HG03378 (cell line): ENCODE data around the gene DIPK1B.
A peak's percentile ranks its signal among the peaks of the same experiment; 100 is the strongest.

Source experiments
- ATAC-seq: cut with Tn5 transposase; IDR thresholded peaks from one replicate; pipeline ENCODE4 v1.9.1; 2021; ENCODE audit warnings: mild to moderate bottlenecking, moderate library complexity; ENCODE audit not compliant: unreplicated experiment

DIPK1B gene

DNA sequence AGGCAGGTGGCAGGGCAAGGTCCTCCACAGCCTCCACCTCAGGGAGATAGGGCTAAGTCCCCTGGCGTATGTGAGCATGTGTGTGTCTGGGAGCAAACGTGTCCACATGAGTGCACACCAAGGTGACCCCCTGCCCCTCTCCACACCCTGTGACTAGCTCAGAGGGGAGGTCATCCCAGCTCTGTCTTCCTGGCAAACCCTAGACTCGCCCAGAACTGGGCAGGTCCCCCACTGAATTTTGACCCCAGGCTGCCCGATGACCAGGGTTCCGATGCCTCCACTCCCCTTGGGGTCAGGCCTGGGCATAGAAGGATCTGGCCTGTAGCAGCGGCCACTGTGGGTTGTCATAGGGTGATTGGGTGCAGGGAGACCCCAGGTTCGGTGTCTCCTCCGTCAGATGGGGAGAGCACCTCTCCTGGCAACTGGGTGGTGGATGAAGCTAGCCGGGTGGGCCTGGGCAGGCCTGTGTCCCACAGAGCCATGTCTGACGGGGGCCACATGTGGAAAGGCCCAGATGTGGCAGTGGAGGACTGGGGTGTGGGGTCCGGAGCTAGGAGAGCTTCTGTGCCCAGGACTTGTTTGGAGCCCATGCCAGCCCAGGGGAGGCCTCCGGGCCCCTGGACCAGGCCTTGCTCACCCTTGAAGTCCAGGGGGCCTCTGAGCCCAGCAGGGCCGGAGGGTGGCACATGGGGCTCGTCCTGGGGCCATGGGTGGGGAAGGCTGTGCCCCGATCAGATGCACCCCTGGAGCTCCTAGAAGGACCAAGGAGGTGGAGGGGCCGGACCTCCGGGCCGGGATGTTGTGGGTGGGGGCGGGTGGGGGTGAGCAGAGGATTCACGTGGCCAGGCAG, 6.2 kb downstream of the DIPK1B start:
- ATAC-seq = no peak

DNA sequence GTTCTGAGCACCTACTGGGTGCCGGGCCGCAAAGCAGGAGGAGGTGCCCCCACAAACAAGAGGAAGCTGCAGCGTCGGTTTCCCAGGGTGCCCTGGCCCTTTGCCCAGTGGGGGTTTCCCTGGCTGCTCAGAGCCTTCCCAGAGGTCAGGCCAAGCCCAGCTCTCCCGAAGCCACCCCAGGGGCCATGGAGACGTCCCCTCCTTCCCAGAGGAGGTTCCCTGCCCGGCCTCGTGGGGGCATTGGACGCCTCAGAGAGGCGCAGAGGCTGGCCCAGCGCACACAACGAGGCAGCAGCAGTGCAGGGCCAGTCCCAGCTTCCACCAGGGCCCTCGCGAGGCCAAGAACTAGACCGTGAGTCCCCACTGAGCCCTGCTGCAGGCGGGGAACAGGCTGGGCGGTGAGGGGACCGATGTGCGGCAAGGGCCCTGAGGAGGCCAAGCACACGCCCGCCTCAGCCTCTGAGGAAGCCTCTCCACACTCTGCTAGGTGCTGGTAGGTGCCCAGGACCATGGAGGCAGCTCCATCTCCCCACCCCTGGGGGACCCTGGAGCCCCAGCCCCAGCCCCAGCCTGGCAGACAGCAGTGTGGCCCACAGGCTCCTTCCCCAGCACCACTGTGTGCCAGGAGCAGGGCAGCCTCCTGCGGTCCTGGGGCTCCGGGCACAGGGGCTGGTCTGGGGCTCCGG, 7.0 kb downstream of the DIPK1B start:
- ATAC-seq = no peak

DNA sequence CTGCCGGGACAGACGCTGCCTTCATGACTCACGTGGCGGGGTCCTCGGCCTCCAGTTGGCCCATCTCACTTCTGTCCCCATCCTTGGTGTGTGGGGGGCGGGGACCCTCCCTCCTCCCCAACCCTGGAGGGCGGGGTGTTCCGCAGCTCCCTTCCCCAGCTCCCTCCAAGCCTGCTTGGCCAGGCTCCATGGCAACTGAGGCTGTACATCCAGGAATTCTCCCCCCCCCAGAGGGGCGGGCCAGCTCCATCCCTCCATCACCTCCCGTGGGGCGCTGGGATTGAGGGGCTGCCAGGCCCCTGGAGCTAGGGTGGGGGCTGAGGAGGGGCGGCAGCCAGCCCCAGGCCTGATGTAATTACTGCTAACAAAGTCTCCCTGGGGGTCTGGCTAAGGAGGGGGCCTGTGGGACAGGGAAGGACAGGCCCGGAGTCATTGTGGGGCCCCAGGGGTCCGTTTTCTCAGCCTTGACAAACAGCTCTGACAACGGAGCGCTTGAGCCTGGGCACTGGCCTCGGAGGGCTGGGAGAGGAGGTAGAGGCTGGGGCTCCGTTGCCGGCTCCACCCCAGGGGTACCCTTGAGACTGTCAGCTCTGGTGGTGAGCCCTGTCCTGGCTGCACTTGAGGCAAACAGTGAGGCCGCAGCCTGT, 8.0 kb downstream of the DIPK1B start:
- no peak for ATAC-seq

- ATAC-seq = no peak
These were observed 8.5 kb downstream of the DIPK1B start for GRCh38 chr9:136720898-136721338.

- ATAC-seq = no peak
These were observed 9.1 kb downstream of the DIPK1B start for GRCh38 chr9:136721339-136722092.

GRCh38 chr9:136722093-136722968, 10.0 kb downstream of the DIPK1B start:
- no peak for ATAC-seq

DNA sequence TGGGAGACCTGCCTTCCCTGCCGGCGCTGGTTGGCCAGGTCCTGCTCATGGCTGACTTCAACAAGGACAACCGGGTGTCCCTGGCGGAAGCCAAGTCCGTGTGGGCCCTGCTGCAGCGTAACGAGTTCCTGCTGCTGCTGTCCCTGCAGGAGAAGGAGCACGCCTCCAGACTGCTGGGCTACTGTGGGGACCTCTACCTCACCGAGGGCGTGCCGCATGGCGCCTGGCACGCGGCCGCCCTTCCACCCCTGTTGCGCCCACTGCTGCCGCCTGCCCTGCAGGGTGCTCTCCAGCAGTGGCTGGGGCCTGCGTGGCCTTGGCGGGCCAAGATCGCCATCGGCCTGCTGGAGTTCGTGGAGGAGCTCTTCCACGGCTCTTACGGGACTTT, 10.6 kb downstream of the DIPK1B start:
- no peak for ATAC-seq

GRCh38 chr9:136723362-136723976, 11.1 kb downstream of the DIPK1B start:
- no peak for ATAC-seq

GRCh38 chr9:136723989-136724388, 11.6 kb downstream of the DIPK1B start:
- no peak for ATAC-seq

GRCh38 chr9:136724772-136725171, 12.4 kb downstream of the DIPK1B start:
- no peak for ATAC-seq

DNA sequence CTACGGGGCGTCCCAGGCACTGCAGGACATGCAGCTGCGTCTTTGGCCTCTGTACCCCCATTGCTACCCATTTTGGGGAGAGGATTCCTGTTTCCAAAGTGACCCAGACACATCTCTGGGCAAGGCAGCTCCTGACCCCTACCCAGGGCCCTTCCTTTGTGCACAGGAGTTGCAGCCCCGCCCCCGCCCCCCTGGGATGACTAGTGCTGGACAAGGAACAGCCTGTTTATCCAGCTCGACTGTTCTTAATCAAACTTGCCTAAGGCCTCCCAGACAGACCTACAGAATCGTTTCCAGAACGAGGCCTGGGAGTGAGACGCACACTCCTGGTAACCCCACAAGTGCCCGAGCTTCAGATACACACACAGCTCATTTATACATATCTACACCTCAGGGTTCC, 13.2 kb downstream of the DIPK1B start:
- ATAC-seq = no peak

GRCh38 chr9:136726118-136726517, 13.7 kb downstream of the DIPK1B start:
- ATAC-seq = no peak

DNA sequence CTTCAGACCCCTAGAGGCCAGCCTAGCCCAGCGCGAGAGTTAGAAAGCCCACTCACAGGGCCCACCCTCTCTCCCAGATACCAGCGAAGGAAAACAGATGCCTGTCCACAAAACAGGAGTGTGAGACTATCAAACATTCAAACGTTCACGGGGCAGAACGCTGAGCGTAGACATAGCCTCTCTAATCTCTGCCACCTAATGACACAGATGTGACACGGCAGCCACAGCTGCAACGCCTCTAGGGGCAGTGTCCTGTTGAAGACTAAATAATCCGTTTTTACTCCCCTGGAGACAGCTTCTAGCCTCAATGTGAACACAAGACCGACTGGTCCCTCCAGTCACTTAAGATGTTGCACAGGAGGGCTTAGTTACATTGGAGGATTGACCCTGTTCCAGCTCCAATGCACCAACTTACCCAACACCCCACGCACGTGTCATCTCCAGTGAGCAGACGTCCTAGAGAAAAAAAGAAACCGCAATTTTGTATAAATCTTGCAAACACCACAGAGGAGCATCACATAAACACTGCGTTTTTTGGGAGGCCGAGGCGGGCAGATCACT, 14.3 kb downstream of the DIPK1B start:
- no peak for ATAC-seq

GRCh38 chr9:136728080-136728547, 15.7 kb downstream of the DIPK1B start:
- peak; percentile 41 for ATAC-seq

DNA sequence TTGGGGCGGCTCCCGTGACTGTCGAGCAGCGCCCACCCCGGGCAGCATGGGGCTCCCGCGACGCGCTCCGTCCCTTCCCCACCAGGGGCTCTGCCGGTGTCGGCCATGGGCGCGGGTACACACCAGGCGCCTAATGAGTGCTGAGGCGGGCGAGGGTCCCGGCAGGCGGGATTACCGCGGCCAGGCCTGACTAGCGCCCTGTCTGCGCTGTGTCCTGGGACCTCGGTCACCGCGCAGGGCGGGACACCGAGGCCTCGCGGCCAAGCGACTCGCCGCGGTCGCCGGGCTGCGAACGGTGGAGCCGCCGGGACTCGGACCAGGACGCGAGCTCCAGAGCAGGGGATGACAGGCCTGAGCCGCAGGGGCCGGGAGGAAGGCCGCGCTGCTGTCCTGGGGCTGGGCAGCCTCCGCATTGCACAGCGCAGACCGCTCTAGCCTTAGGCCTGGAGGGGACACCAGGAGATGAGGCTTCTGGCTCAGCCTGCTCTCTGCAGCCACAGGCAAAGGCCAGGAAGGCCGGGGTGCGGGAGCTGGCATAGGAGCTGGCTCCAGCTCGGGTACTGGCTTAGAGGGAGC, 16.3 kb downstream of the DIPK1B start:
- no peak for ATAC-seq

DNA sequence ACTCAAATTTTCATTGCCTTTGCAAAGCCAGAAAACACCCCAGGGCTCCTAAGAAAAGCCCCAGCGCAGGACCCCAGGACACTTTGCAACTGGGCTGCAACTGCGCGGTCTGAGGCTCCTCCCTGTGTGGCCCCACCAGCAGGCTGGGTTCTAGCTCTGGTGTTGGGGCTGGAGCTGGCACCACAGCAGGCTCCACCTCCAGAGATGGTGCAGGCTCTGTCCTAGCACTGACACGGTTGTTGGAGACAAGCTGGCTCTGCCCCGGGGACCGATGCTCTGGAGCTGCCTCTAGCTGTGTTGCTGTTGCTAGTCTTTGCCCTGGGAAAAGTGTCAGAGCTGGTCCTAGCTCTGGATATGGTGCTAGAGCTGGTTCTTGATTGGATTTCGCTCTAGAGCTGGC, 16.8 kb downstream of the DIPK1B start:
- no peak for ATAC-seq

GRCh38 chr9:136729926-136730325, 17.6 kb downstream of the DIPK1B start:
- ATAC-seq = no peak

GRCh38 chr9:136732444-136733178, 20.2 kb downstream of the DIPK1B start:
- no peak for ATAC-seq
